SH-SY5Y (cell line): ENCODE results near the gene ATP5ME.

Experiments
- GATA2 ChIP-seq: IDR thresholded peaks from 2 replicates; pipeline ENCODE4 v1.6.1; 2011; ENCODE audit warnings: mild to moderate bottlenecking, low read depth, low read length
- GATA3 ChIP-seq: IDR thresholded peaks from 2 replicates; pipeline ENCODE4 v1.6.1; 2011; ENCODE audit warnings: low read depth, mild to moderate bottlenecking, low read length, moderate library complexity

DNA sequence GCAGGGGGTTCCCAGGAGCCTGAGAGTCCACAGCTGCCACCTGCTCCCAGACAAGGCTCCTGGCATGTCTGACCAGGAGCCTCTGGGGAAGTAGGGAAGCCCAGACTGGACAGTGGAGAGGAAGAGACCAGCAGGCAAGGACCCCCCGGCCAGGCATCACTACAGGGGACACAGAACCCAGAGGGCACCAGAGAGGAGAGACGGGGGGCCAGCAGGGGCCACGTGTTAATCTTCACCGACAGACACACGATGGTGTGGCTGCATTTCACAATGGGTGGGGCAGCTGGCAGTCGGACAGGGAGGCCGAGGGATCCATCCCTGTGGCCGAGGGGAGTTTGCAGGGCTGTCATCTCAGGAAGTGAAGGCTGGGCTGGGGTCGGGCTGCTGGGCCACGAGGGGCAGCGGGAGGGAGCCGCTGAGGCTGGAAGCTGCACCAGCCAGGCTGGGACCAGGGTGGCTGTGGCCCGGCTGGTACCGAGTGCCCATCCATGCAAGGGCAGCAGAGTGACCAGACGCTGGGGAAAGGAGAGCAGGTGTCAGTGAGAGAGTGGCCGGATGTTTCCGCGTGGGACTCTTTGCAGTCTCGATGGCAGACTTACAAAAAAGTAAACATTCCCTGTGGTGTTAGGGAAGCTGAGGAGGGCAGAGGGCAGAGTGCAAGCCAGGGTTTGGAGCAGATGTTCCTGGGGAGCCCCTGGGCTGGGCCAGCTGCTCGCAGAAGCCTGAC, 44.0 kb downstream of the ATP5ME start:
- no peak for TF ChIP-seq GATA2
- TF ChIP-seq GATA3, result no peak
